ENCODE results near the gene EWSR1.

EWSR1 gene

GRCh38 chr22:29260601-29261315 lies 7.3 kb upstream of the EWSR1 start:
- H2AFZ ChIP-seq (ENCODE audit: low read depth, low read length): no peak overlapping the region
- no peaks in the 10 kb centered on the region for H3K9me3 ChIP-seq (ENCODE audit: insufficient read depth, low read length, severe bottlenecking)
- no peaks in the 10 kb centered on the region for H3K27me3 ChIP-seq (ENCODE audit: insufficient read depth, low read length, poor library complexity)
- ATAC-seq (ENCODE audit: insufficient read depth, low read depth): 0 out of 3 replicates have a peak, but pooled peaks have one; percentile 2
- H3K27ac ChIP-seq (ENCODE audit: low read length): no peak overlapping the region
- peaks cover 7% of the 10 kb centered on the region for H3K79me2 ChIP-seq (ENCODE audit: insufficient read depth, low read length)
- H3K9ac ChIP-seq (ENCODE audit: low read depth, low read length): no peak overlapping the region
- peaks cover 57% of the 10 kb centered on the region for H3K36me3 ChIP-seq (ENCODE audit: insufficient read depth, low read length)
- no peak for DNase-seq
- H3K4me1 ChIP-seq (ENCODE audit: insufficient read depth, low read length): peaks cover 2% of the 10 kb centered on the region
- H3K4me3 ChIP-seq (ENCODE audit: low read depth in 1 of 2, low read length in 2 of 2): no peak overlapping the region
- peaks cover 10% of the 10 kb centered on the region for H4K20me1 ChIP-seq (ENCODE audit: insufficient read depth, low read length)
- TF ChIP-seq, protein P1, sequence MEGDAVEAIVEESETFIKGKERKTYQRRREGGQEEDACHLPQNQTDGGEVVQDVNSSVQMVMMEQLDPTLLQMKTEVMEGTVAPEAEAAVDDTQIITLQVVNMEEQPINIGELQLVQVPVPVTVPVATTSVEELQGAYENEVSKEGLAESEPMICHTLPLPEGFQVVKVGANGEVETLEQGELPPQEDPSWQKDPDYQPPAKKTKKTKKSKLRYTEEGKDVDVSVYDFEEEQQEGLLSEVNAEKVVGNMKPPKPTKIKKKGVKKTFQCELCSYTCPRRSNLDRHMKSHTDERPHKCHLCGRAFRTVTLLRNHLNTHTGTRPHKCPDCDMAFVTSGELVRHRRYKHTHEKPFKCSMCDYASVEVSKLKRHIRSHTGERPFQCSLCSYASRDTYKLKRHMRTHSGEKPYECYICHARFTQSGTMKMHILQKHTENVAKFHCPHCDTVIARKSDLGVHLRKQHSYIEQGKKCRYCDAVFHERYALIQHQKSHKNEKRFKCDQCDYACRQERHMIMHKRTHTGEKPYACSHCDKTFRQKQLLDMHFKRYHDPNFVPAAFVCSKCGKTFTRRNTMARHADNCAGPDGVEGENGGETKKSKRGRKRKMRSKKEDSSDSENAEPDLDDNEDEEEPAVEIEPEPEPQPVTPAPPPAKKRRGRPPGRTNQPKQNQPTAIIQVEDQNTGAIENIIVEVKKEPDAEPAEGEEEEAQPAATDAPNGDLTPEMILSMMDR (IDR thresholded peaks at IDR 0.05; ENCODE audit: borderline replicate concordance, extremely low read depth, low read length, poor library complexity, severe bottlenecking): no peak
- TF ChIP-seq EZH2 (IDR thresholded peaks at IDR 0.05; ENCODE audit: borderline replicate concordance, low read depth, low read length, severe bottlenecking): no peak
- no peak overlapping the region for H3K4me2 ChIP-seq (ENCODE audit: insufficient read depth, low read length)

- no peak overlapping the region for H3K4me2 ChIP-seq (ENCODE audit: insufficient read depth, low read length)
- no peak for ATAC-seq (ENCODE audit: insufficient read depth, low read depth)
- H3K9me3 ChIP-seq (ENCODE audit: insufficient read depth, low read length, severe bottlenecking): no peaks in the 10 kb centered on the region
- TF ChIP-seq, protein P1 (IDR thresholded peaks at IDR 0.05; ENCODE audit: borderline replicate concordance, extremely low read depth, low read length, poor library complexity, severe bottlenecking): no peak
- TF ChIP-seq EZH2 (IDR thresholded peaks at IDR 0.05; ENCODE audit: borderline replicate concordance, low read depth, low read length, severe bottlenecking): no peak
- no peak for DNase-seq
- H3K4me3 ChIP-seq (ENCODE audit: low read depth in 1 of 2, low read length in 2 of 2): no peak overlapping the region
- H3K79me2 ChIP-seq (ENCODE audit: insufficient read depth, low read length): peaks cover 37% of the 10 kb centered on the region
- peaks cover 61% of the 10 kb centered on the region for H3K36me3 ChIP-seq (ENCODE audit: insufficient read depth, low read length)
- peaks cover 17% of the 10 kb centered on the region for H3K4me1 ChIP-seq (ENCODE audit: insufficient read depth, low read length)
- no peaks in the 10 kb centered on the region for H3K27me3 ChIP-seq (ENCODE audit: insufficient read depth, low read length, poor library complexity)
- H2AFZ ChIP-seq (ENCODE audit: low read depth, low read length): no peak overlapping the region
- no peak overlapping the region; the same call in 1 of the 2 replicates for H3K27ac ChIP-seq (ENCODE audit: low read length)
- peaks cover 16% of the 10 kb centered on the region for H4K20me1 ChIP-seq (ENCODE audit: insufficient read depth, low read length)
- H3K9ac ChIP-seq (ENCODE audit: low read depth, low read length): no peak overlapping the region
Observed at GRCh38 chr22:29263791-29264276, 4.2 kb upstream of the EWSR1 start.

DNA sequence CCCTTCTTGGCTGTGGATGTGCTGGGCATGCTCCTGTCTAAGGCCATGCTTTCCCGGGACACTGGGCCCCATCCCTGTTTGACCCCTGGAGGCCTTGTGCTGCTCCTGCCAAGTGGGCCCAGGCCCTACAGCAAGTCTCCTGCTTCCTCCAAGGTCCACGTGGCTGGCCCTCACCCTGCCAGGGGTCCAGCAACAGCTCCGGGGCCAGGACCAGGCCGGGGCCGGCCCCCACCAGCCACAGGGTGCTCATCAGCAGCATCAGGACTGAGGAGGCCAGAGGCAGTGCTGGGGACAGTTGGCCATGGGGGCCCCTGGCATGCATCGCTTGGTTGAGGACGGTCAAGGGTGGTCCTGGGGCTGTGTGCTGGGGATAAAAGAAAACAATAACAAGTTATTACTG lies 2.8 kb upstream of the EWSR1 start:
- Histone ChIP-seq H3K4me3 (ENCODE audit: low read depth in 1 of 2, low read length in 2 of 2) (no peak overlapping the region), H3K79me2 (ENCODE audit: insufficient read depth, low read length) (peaks cover 52% of the 10 kb centered on the region), H4K20me1 (ENCODE audit: insufficient read depth, low read length) (peaks cover 28% of the 10 kb centered on the region), H3K9me3 (ENCODE audit: insufficient read depth, low read length, severe bottlenecking) (no peaks in the 10 kb centered on the region), H3K4me1 (ENCODE audit: insufficient read depth, low read length) (peaks cover 29% of the 10 kb centered on the region), H3K9ac (ENCODE audit: low read depth, low read length) (no peak overlapping the region), H3K27me3 (ENCODE audit: insufficient read depth, low read length, poor library complexity) (no peaks in the 10 kb centered on the region), H3K36me3 (ENCODE audit: insufficient read depth, low read length) (peaks cover 61% of the 10 kb centered on the region), H3K4me2 (ENCODE audit: insufficient read depth, low read length) (peak overlapping the region; percentile 74; the same call in 1 of the 2 replicates), H2AFZ (ENCODE audit: low read depth, low read length) (no peak overlapping the region), H3K27ac (ENCODE audit: low read length) (no peak overlapping the region)
- TF ChIP-seq EZH2 (IDR thresholded peaks at IDR 0.05; ENCODE audit: borderline replicate concordance, low read depth, low read length, severe bottlenecking): no peak
- TF ChIP-seq, protein P1 (IDR thresholded peaks at IDR 0.05; ENCODE audit: borderline replicate concordance, extremely low read depth, low read length, poor library complexity, severe bottlenecking): no peak
- no peak for ATAC-seq (ENCODE audit: insufficient read depth, low read depth)
- no peak for DNase-seq

Data from DND-41 (cell line).